ENCODE data around the gene PIGB. TPM values are rescaled to one million over a fixed set of nuclear protein-coding genes. Genes with fewer than 3 reads are reported as not detected.

PIGB gene
- total RNA-seq (10 to 100 TPM; 17.4 to 17.9 TPM), polyA plus RNA-seq (22.4 TPM)

DNA sequence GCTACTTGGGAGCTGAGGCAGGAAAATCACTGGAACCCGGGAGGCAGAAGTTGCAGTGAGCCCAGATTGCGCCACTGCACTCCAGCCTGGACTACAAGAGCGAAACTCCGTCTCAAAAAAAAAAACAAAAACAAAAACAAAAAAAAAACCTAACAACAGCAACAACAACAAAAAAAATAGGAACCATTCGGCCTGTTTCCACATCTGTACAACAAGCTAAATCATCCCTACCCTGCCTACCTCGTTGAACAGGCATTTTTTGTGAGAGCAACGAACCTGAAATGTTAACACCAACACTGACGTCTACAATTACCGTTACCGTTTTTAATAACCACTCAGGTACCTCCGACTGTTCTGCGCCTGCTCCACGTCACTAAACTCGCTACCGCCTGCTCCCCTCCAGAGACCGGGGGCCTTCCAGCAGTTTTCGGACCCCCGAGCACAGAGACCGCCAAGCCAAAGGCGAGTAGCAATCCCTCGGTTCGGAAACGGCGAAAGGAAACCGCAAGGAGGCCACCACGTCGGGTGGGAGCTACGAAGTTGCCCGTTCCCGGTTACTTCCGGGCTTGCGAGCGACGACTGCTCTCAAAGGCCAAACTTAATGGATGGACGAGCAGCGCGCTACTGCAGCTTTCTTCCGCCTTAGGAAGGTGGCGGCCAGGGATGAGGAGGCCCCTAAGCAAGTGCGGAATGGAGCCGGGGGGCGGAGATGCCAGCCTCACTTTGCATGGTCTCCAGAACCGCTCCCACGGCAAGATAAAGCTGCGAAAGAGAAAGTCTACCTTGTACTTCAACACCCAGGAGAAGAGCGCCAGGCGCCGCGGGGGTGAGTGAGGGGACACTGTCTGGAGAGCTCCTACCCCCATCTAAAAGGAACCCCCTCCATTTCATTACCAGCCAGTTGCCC is at the start of gene PIGB, which contains the start of gene PIGBOS1:
Gene PIGB (plus strand): TSS at position 635 of the 907 bp plus-strand sequence. CDS start 29 bp downstream, at position 664.
Gene PIGBOS1 (minus strand): TSS at position 536 of the 907 bp plus-strand sequence. CDS start 1,331 bp downstream, outside the sequence.
- H3K27me3 Mint-ChIP-seq = peaks cover 0 to 2% of the 10 kb centered on the region in 2 donors
- peaks cover 0 to 39% (median 4%) of the 10 kb centered on the region in 3 donors for H3K36me3 Mint-ChIP-seq
- H3K27ac ChIP-seq (ENCODE audit: low read depth, low read length) = peak within 1 kb of the TSS; percentile 99
- peak within 1 kb of the TSS; percentile 98 to 100 (median 98) for H3K4me3 Mint-ChIP-seq
- peak within 1 kb of the TSS; percentile 91 for H3K4me3 ChIP-seq (ENCODE audit: low read length)
- no peaks in the 10 kb centered on the region for H3K9me3 Mint-ChIP-seq
- no peaks in the 10 kb centered on the region for H3K36me3 ChIP-seq (ENCODE audit: insufficient read depth, low read length)
- peak within 1 kb of the TSS; percentile 99 to 100 (median 100) for H3K27ac Mint-ChIP-seq
- no peaks in the 10 kb centered on the region for H3K9me3 ChIP-seq (ENCODE audit: low read length)
- ChIA-PET POLR2A (interaction anchor here (0.8 to 2.3 kb wide), 8 partner anchors 20 to 122 kb away, joined by 3 to 19 read pairs (median 4); partner anchors contain the start of genes CCPG1, PIERCE2 and RSL24D1), CTCF (interaction anchor here (1.0 to 2.8 kb wide), 9 partner anchors 28 to 122 kb away, joined by 3 to 18 read pairs (median 4); partner anchors contain the start of genes CCPG1, PIERCE2 and RSL24D1)
- H3K4me1 ChIP-seq (ENCODE audit: insufficient read depth, low read length) = peaks cover 38% of the 10 kb centered on the region
- H3K4me1 Mint-ChIP-seq = peaks cover 70 to 86% (median 81%) of the 10 kb centered on the region in 3 donors
- no peaks in the 10 kb centered on the region for H3K27me3 ChIP-seq (ENCODE audit: insufficient read depth, low read length, poor library complexity, severe bottlenecking)
- DNase-seq = peak; percentile 62 to 86 (median 84)

DNA sequence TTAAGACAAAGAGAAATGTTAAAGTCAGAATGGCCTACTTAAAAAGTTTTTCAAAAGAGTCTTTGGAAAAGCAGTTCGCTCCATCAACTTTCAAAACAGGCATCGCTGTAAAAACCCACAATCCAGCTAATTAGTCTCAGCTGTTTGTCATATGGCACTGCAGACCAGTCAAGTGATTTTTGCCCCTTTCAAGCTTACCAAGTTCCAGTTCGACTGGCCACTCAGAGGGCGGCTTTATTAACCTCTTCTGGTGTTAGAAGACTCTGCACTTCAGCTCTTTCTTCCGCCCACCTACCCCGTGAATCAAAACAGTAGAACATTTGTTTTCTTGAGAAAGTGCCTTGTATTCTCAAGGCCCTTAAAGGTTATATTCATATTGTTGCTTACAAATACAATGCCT is 48.7 kb upstream of the PIGB start:
- H3K36me3 Mint-ChIP-seq = peaks cover 7 to 48% (median 15%) of the 10 kb centered on the region in 3 donors

GRCh38 chr15:55276324-55276723 is 42.7 kb upstream of the PIGB start:
- POLR2A ChIA-PET = interaction anchor here (0.6 to 4.2 kb wide), 4 partner anchors 9 to 23 kb away, joined by 3 to 27 read pairs (median 6); no protein-coding TSS in a partner anchor
- H3K4me3 ChIP-seq (ENCODE audit: low read length) = no peak overlapping the region
- peaks cover 77% of the 10 kb centered on the region for H3K4me1 ChIP-seq (ENCODE audit: insufficient read depth, low read length)
- H3K27ac ChIP-seq (ENCODE audit: low read depth, low read length) = peak overlapping the region; percentile 45
- Mint-ChIP-seq H3K4me3 (peak overlapping the region in 6 of 7 donors; percentile 49 to 92 (median 80)), H3K36me3 (peaks cover 3 to 26% (median 7%) of the 10 kb centered on the region in 3 donors), H3K4me1 (peaks cover 82 to 94% (median 92%) of the 10 kb centered on the region in 3 donors), H3K27me3 (no peaks in the 10 kb centered on the region), H3K27ac (peak overlapping the region; percentile 94 to 99 (median 97)), H3K9me3 (no peaks in the 10 kb centered on the region)
- H3K9me3 ChIP-seq (ENCODE audit: low read length) = no peaks in the 10 kb centered on the region
- H3K27me3 ChIP-seq (ENCODE audit: insufficient read depth, low read length, poor library complexity, severe bottlenecking) = no peaks in the 10 kb centered on the region
- H3K36me3 ChIP-seq (ENCODE audit: insufficient read depth, low read length) = no peaks in the 10 kb centered on the region
- no peak for DNase-seq
- CTCF ChIA-PET = interaction anchor here (0.7 to 2.2 kb wide), 4 partner anchors 9 to 52 kb away, joined by 3 to 8 read pairs (median 4); no protein-coding TSS in a partner anchor

More for the DNA sequence above, 48.7 kb upstream of the PIGB start:
- Mint-ChIP-seq H3K27ac (peak overlapping the region; percentile 91 to 98 (median 96)), H3K9me3 (no peaks in the 10 kb centered on the region), H3K27me3 (no peaks in the 10 kb centered on the region), H3K4me3 (peak overlapping the region; percentile 62 to 86 (median 65)), H3K4me1 (peaks cover 87 to 95% (median 92%) of the 10 kb centered on the region in 3 donors)
- POLR2A ChIA-PET = interaction anchor here (0.9 to 1.1 kb wide), 3 partner anchors 15 to 73 kb away, joined by 3 to 4 read pairs (median 3); no protein-coding TSS in a partner anchor
- no peaks in the 10 kb centered on the region for H3K9me3 ChIP-seq (ENCODE audit: low read length)
- CTCF ChIA-PET = interaction anchor here (0.6 to 3.8 kb wide), 7 partner anchors 8 to 52 kb away, joined by 3 to 20 read pairs (median 6); no protein-coding TSS in a partner anchor
- H3K4me1 ChIP-seq (ENCODE audit: insufficient read depth, low read length) = peaks cover 82% of the 10 kb centered on the region
- no peak overlapping the region for H3K4me3 ChIP-seq (ENCODE audit: low read length)
- no peaks in the 10 kb centered on the region for H3K27me3 ChIP-seq (ENCODE audit: insufficient read depth, low read length, poor library complexity, severe bottlenecking)
- DNase-seq = no peak
- no peaks in the 10 kb centered on the region for H3K36me3 ChIP-seq (ENCODE audit: insufficient read depth, low read length)
- no peak overlapping the region for H3K27ac ChIP-seq (ENCODE audit: low read depth, low read length)

GRCh38 chr15:55277116-55277564 is 41.9 kb upstream of the PIGB start:
- peak; percentile 44 to 82 (median 58) for DNase-seq
- no peaks in the 10 kb centered on the region for H3K27me3 ChIP-seq (ENCODE audit: insufficient read depth, low read length, poor library complexity, severe bottlenecking)
- peak overlapping the region; percentile 45 for H3K27ac ChIP-seq (ENCODE audit: low read depth, low read length)
- Mint-ChIP-seq H3K27me3 (no peaks in the 10 kb centered on the region), H3K36me3 (peaks cover 3 to 26% (median 7%) of the 10 kb centered on the region in 3 donors), H3K4me3 (peak overlapping the region; percentile 63 to 92 (median 79)), H3K9me3 (no peaks in the 10 kb centered on the region), H3K4me1 (peaks cover 84 to 94% (median 93%) of the 10 kb centered on the region in 3 donors), H3K27ac (peak overlapping the region; percentile 94 to 99 (median 97))
- peaks cover 80% of the 10 kb centered on the region for H3K4me1 ChIP-seq (ENCODE audit: insufficient read depth, low read length)
- POLR2A ChIA-PET = interaction anchor here (0.8 to 4.2 kb wide), 8 partner anchors 8 to 42 kb away, joined by 3 to 27 read pairs (median 3); partner anchors contain the start of genes PIGB and PIGBOS1
- no peaks in the 10 kb centered on the region for H3K9me3 ChIP-seq (ENCODE audit: low read length)
- CTCF ChIA-PET = interaction anchor here (0.7 to 2.2 kb wide), 6 partner anchors 10 to 53 kb away, joined by 3 to 8 read pairs (median 4); no protein-coding TSS in a partner anchor
- H3K4me3 ChIP-seq (ENCODE audit: low read length) = peak overlapping the region; percentile 30
- no peaks in the 10 kb centered on the region for H3K36me3 ChIP-seq (ENCODE audit: insufficient read depth, low read length)

- Histone ChIP-seq H3K36me3 (ENCODE audit: insufficient read depth, low read length) (no peaks in the 10 kb centered on the region), H3K27me3 (ENCODE audit: insufficient read depth, low read length, poor library complexity, severe bottlenecking) (no peaks in the 10 kb centered on the region), H3K4me3 (ENCODE audit: low read length) (peak overlapping the region; percentile 30), H3K9me3 (ENCODE audit: low read length) (no peaks in the 10 kb centered on the region), H3K4me1 (ENCODE audit: insufficient read depth, low read length) (peaks cover 80% of the 10 kb centered on the region), H3K27ac (ENCODE audit: low read depth, low read length) (peak overlapping the region; percentile 45)
- ChIA-PET POLR2A (interaction anchor here (0.8 to 4.2 kb wide), 8 partner anchors 8 to 41 kb away, joined by 3 to 27 read pairs (median 3); partner anchors contain the start of genes PIGB and PIGBOS1), CTCF (interaction anchor here (0.7 to 2.2 kb wide), 6 partner anchors 8 to 53 kb away, joined by 3 to 8 read pairs (median 4); no protein-coding TSS in a partner anchor)
- Mint-ChIP-seq H3K4me3 (peak overlapping the region; percentile 63 to 92 (median 79)), H3K36me3 (peaks cover 3 to 23% (median 7%) of the 10 kb centered on the region in 3 donors), H3K27ac (peak overlapping the region; percentile 94 to 99 (median 97)), H3K4me1 (peaks cover 86 to 94% (median 94%) of the 10 kb centered on the region in 3 donors), H3K9me3 (no peaks in the 10 kb centered on the region), H3K27me3 (no peaks in the 10 kb centered on the region)
- DNase-seq = no peak
These were observed 41.3 kb upstream of the PIGB start for GRCh38 chr15:55277715-55278114.

- Mint-ChIP-seq H3K27me3 (no peaks in the 10 kb centered on the region), H3K9me3 (no peaks in the 10 kb centered on the region), H3K27ac (peak overlapping the region; percentile 94 to 99 (median 97)), H3K4me3 (peak overlapping the region; percentile 61 to 83 (median 78)), H3K36me3 (peaks cover 0 to 13% (median 0%) of the 10 kb centered on the region in 3 donors), H3K4me1 (peaks cover 89 to 95% (median 95%) of the 10 kb centered on the region in 3 donors)
- POLR2A ChIA-PET = interaction anchor here (4.2 kb wide), 1 partner anchor 12 kb away, joined by 27 read pairs; no protein-coding TSS in a partner anchor
- peak overlapping the region; percentile 57 for H3K27ac ChIP-seq (ENCODE audit: low read depth, low read length)
- H3K4me3 ChIP-seq (ENCODE audit: low read length) = peak overlapping the region; percentile 6
- H3K4me1 ChIP-seq (ENCODE audit: insufficient read depth, low read length) = peaks cover 86% of the 10 kb centered on the region
- no peaks in the 10 kb centered on the region for H3K36me3 ChIP-seq (ENCODE audit: insufficient read depth, low read length)
- no peaks in the 10 kb centered on the region for H3K9me3 ChIP-seq (ENCODE audit: low read length)
- DNase-seq = no peak
- CTCF ChIA-PET = interaction anchor here (1.7 to 2.3 kb wide), 3 partner anchors 7 to 12 kb away, joined by 5 to 8 read pairs (median 5); no protein-coding TSS in a partner anchor
- H3K27me3 ChIP-seq (ENCODE audit: insufficient read depth, low read length, poor library complexity, severe bottlenecking) = no peaks in the 10 kb centered on the region
These were observed 39.8 kb upstream of the PIGB start for GRCh38 chr15:55279100-55279745.

All from CD8-positive, alpha-beta memory T cell (primary cell).